ENCODE data around the gene NLGN1. TPM values are rescaled to one million over a fixed set of nuclear protein-coding genes. Genes with fewer than 3 reads are reported as not detected.

NLGN1 gene
- total RNA-seq, 1 experiment from 2014 or later: 5.2 TPM

DNA sequence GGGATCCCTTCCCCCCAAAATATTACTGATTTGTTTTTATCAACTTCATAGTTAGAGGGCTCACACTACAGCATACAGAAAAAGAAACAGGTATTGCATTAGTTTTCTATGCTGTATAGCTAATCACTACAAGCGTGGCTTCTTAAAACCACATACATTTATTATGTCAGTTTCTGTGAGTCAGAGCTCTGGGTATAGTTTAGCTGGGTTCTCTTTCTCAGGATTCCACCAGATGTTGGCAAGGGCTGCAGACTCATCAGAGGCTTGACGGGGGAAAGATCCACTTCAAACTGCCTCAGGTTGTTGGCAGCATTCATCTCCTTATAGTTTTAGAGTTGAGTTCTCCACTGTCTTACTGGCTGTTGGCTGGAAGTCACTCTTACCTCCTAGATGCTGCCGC is 328.0 kb downstream of the NLGN1 start:
- Histone ChIP-seq H3K14ac (ENCODE audit: insufficient read depth, low read length) (no peak overlapping the region), H2BK15ac (ENCODE audit: low read depth, low read length) (no peak overlapping the region), H2BK20ac (ENCODE audit: low read depth, low read length, poor library complexity, severe bottlenecking) (no peak overlapping the region), H2BK12ac (ENCODE audit: insufficient read length, low read depth, low read length) (no peak overlapping the region), H3K23ac (ENCODE audit: insufficient read length, low read depth, low read length) (no peak overlapping the region), H3K79me2 (ENCODE audit: insufficient read depth, low read length) (no peaks in the 10 kb centered on the region), H2AK5ac (ENCODE audit: insufficient read length, low read length) (no peak overlapping the region), H4K8ac (replicated peaks; ENCODE audit: insufficient read length, low read depth, low read length) (no peak overlapping the region), H4K5ac (ENCODE audit: insufficient read length, low read depth, low read length) (no peak overlapping the region), H4K20me1 (ENCODE audit: control insufficient read depth, insufficient read depth, insufficient read length) (no peaks in the 10 kb centered on the region), H2BK120ac (ENCODE audit: low read depth, low read length, poor library complexity, severe bottlenecking) (no peak overlapping the region), H3T11ph (ENCODE audit: low read length) (no peak overlapping the region), H3K9ac (ENCODE audit: extremely low read depth, insufficient read length, low read length) (no peak overlapping the region), H3K27ac (ENCODE audit: insufficient read length, low read depth, low read length) (no peak overlapping the region), H3K9me3 (ENCODE audit: control insufficient read depth, low read depth, low read length) (no peaks in the 10 kb centered on the region), H2BK5ac (ENCODE audit: insufficient read length, low read length) (no peak overlapping the region), H3K4ac (ENCODE audit: low read depth, low read length) (no peak overlapping the region), H4K91ac (ENCODE audit: insufficient read length, low read depth, low read length) (no peak overlapping the region), H3K18ac (ENCODE audit: insufficient read length, low read depth, low read length) (no peak overlapping the region), H3K79me1 (ENCODE audit: insufficient read depth, low read depth, low read length, poor library complexity, severe bottlenecking) (no peaks in the 10 kb centered on the region), H2AFZ (ENCODE audit: low read length) (no peak overlapping the region), H3K23me2 (ENCODE audit: insufficient read length, low read depth, low read length, poor library complexity, severe bottlenecking) (no peaks in the 10 kb centered on the region), H3K4me1 (ENCODE audit: insufficient read depth, low read length) (no peaks in the 10 kb centered on the region), H3K4me2 (ENCODE audit: insufficient read depth, insufficient read length, low read length) (no peak overlapping the region), H3K56ac (ENCODE audit: insufficient read length, low read depth, low read length) (no peak overlapping the region), H3K27me3 (ENCODE audit: insufficient read depth, low read length) (no peaks in the 10 kb centered on the region)
- TF ChIP-seq, protein P1, sequence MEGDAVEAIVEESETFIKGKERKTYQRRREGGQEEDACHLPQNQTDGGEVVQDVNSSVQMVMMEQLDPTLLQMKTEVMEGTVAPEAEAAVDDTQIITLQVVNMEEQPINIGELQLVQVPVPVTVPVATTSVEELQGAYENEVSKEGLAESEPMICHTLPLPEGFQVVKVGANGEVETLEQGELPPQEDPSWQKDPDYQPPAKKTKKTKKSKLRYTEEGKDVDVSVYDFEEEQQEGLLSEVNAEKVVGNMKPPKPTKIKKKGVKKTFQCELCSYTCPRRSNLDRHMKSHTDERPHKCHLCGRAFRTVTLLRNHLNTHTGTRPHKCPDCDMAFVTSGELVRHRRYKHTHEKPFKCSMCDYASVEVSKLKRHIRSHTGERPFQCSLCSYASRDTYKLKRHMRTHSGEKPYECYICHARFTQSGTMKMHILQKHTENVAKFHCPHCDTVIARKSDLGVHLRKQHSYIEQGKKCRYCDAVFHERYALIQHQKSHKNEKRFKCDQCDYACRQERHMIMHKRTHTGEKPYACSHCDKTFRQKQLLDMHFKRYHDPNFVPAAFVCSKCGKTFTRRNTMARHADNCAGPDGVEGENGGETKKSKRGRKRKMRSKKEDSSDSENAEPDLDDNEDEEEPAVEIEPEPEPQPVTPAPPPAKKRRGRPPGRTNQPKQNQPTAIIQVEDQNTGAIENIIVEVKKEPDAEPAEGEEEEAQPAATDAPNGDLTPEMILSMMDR (conservative IDR thresholded peaks at IDR 0.05): no peak
- H3K4me1 Mint-ChIP-seq: peaks cover 5% of the 10 kb centered on the region in 2 experiments; a peak in 2 of 4 replicates
- H3K27ac Mint-ChIP-seq: no peak overlapping the region
- H3K4me3 Mint-ChIP-seq: no peak overlapping the region
- no peak for DNase-seq
- no peaks in the 10 kb centered on the region for H3K27me3 Mint-ChIP-seq (ENCODE audit: low read depth)
- H3K36me3 Mint-ChIP-seq (ENCODE audit: insufficient read depth in 1 of 3, low read depth in 3 of 3): no peaks in the 10 kb centered on the region
- no CpG with 5 or more reads among the region's 3 CpGs for WGBS (ENCODE audit: extremely low coverage, insufficient read length, low lambda C conversion rate)
- no peaks in the 10 kb centered on the region for H3K9me3 Mint-ChIP-seq

All from H9 (cell line).